ENCODE measurements around the gene ZNF625.

ZNF625 gene

DNA sequence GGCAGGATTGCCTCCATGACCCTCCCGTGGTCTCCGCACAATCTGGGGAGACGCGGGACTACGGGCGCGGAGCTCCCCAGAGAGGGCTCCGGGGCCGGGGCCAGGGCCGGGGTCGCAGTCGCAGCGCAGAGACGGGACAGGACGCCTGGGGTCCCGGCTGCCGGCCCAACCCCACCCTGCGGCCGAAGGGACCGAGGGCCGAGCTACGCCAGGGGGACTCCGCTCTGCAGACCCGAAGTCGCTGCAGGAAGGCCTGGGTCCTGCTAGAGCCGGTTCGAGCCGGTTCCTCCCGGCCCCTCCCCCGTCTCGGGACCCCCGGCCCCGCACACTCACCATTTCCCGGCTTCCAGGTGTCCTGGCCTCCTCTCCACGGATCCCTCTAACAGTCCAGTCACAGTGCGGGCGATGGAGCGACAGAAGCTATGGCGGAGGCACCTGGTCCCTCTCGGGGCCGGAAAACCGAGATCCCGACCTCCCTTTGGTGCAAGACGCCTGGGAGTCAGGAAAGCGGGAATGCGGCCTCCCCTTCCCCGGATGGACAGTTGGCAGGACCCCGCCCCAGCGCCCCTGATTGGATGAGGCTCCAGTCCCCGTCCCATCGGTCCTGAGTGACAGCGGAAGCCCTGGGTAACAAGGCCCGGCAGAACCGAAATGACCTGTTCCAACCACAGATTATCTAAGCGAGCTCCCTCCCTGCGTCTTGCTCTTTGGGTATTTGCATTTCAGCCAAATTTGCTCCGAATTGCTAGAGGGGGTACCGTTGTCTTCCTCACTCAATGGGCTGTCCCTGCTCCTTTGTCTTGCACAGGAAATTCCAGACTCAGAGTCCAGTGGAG is at the start of gene ZNF625:
Gene ZNF625, minus strand, starts transcription at position 512 of the 836 bp plus-strand sequence. Its CDS starts 176 bp downstream, at position 336.
- H3K4me1 Mint-ChIP-seq, result peaks cover 6 to 7% of the 10 kb centered on the region in 2 donors
- peaks cover 0 to 7% of the 10 kb centered on the region in 2 donors for H3K36me3 Mint-ChIP-seq
- peak; percentile 96 to 98 for ATAC-seq (replicated peaks)
- peak within 1 kb of the TSS; percentile 94 to 98 for H3K4me3 Mint-ChIP-seq
- DNase-seq, result peak; percentile 64
- H3K27me3 Mint-ChIP-seq, result no peaks in the 10 kb centered on the region
- H3K9me3 Mint-ChIP-seq, result no peaks in the 10 kb centered on the region
- peak within 1 kb of the TSS; percentile 96 for H3K27ac Mint-ChIP-seq

DNA sequence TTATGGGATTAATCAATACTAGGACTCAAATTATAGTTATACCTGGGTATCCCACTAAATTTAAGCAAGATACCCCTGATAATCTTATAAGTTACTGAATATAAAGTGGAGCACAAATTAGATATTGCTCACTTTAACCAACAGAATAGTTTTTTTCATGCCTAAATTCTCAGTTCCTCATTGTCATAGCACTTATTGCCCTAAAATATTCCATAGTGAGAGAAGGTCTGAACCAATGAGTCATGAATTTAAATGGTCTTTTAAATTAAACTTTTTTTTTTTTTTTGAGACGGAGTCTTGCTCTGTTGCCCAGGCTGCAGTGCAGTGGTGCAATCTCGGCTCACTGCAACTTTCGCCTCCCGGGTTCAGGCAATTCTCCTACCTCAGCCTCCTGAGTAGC is 48.8 kb upstream of the ZNF625 start:
- peaks cover 11 to 13% of the 10 kb centered on the region in 2 donors for H3K9me3 Mint-ChIP-seq
- DNase-seq (no peak), ATAC-seq (replicated peaks) (peak; percentile 88 to 89)
- no peak overlapping the region for H3K27ac Mint-ChIP-seq
- H3K4me3 Mint-ChIP-seq, result no peak overlapping the region
- H3K27me3 Mint-ChIP-seq, result no peaks in the 10 kb centered on the region
- peaks cover 35 to 54% of the 10 kb centered on the region in 2 donors for H3K36me3 Mint-ChIP-seq
- H3K4me1 Mint-ChIP-seq, result peaks cover 17 to 38% of the 10 kb centered on the region in 2 donors

DNA sequence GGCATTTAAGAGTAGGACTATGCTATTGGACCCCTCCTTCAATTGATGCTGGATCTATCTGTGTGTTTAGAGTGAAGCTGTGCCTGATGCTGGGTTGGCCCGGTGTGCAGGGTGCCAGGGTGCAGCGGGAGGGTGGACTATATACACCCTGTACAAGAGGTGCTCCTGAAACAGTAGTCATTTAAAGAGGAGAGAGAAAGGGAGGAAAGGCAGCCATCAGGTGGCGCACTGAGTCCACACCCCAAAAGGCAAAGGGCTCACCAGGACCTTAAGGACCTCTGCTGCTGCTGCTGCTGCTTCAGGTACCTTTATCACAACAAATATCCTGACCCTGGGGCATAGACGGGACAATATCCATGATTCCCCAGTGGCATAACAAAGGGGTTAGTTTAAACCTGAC is 45.7 kb upstream of the ZNF625 start:
- Mint-ChIP-seq H3K36me3 (peaks cover 24 to 42% of the 10 kb centered on the region in 2 donors), H3K4me1 (peaks cover 19 to 39% of the 10 kb centered on the region in 2 donors), H3K27ac (peak overlapping the region; percentile 1), H3K27me3 (no peaks in the 10 kb centered on the region), H3K9me3 (peaks cover 15 to 17% of the 10 kb centered on the region in 2 donors), H3K4me3 (no peak overlapping the region)
- ATAC-seq (replicated peaks), result peak; percentile 90 to 94
- peak; percentile 42 for DNase-seq

DNA sequence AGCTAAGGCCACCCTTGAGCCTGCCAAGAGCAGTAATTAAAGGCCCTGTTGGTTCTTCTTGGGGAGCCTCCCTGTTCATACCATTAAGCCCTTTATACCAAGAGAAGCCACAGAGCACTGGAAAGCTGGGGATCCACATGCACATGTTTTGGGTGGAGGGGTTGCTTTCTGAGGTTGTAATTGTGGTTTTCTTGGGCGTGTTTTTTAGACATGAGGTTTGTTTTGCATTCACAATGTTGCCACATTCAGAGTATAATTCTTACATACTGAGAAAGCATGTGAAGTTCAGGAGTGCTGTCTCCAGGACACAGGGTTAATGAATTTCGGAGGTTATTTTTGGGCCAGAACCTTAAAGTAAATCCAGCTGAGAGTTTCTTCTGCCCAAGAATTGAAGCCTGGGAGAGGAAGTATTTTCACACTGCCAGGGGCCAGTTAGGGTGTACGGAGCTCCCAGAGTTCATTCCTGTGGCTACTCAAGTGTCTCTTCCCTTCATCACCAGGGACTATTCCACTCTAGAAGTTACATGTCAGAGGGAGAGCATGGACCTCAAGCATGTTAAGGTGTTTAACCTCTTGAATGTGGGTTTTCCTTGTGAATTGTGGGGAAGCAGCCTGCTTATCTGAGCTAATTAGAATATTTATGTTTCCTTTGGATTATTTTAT is 43.4 kb upstream of the ZNF625 start:
- DNase-seq (no peak), ATAC-seq (replicated peaks) (no peak)
- no peak overlapping the region for H3K27ac Mint-ChIP-seq
- no peak overlapping the region for H3K4me3 Mint-ChIP-seq
- no peaks in the 10 kb centered on the region for H3K27me3 Mint-ChIP-seq
- peaks cover 24 to 42% of the 10 kb centered on the region in 2 donors for H3K4me1 Mint-ChIP-seq
- peaks cover 8 to 10% of the 10 kb centered on the region in 2 donors for H3K9me3 Mint-ChIP-seq
- H3K36me3 Mint-ChIP-seq, result peaks cover 14 to 48% of the 10 kb centered on the region in 2 donors

DNA sequence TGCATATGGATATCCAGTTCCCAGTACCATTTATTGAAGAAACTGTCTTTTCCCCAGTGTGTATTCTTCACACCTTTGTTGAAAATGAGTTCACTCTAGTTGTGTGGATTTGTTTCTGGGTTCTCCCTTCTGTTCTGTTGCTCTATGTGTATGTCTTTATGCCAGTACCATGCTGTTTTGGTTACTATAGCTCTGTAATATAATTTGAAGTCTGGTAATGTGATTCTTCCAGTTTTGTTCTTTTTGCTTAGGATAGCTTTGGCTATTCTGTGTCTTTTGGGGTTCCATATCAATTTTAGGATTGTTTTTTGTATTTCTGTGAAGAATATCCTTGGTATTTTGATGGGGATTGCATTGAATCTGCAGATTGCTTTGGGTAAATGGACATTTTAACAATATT is 41.6 kb upstream of the ZNF625 start:
- DNase-seq, result no peak
- peaks cover 10% of the 10 kb centered on the region in 2 donors for H3K9me3 Mint-ChIP-seq
- no peaks in the 10 kb centered on the region for H3K27me3 Mint-ChIP-seq
- H3K36me3 Mint-ChIP-seq, result peaks cover 21 to 58% of the 10 kb centered on the region in 2 donors
- no peak overlapping the region for H3K4me3 Mint-ChIP-seq
- no peak overlapping the region for H3K27ac Mint-ChIP-seq
- H3K4me1 Mint-ChIP-seq, result peaks cover 22 to 41% of the 10 kb centered on the region in 2 donors
- ATAC-seq (replicated peaks), result no peak

DNA sequence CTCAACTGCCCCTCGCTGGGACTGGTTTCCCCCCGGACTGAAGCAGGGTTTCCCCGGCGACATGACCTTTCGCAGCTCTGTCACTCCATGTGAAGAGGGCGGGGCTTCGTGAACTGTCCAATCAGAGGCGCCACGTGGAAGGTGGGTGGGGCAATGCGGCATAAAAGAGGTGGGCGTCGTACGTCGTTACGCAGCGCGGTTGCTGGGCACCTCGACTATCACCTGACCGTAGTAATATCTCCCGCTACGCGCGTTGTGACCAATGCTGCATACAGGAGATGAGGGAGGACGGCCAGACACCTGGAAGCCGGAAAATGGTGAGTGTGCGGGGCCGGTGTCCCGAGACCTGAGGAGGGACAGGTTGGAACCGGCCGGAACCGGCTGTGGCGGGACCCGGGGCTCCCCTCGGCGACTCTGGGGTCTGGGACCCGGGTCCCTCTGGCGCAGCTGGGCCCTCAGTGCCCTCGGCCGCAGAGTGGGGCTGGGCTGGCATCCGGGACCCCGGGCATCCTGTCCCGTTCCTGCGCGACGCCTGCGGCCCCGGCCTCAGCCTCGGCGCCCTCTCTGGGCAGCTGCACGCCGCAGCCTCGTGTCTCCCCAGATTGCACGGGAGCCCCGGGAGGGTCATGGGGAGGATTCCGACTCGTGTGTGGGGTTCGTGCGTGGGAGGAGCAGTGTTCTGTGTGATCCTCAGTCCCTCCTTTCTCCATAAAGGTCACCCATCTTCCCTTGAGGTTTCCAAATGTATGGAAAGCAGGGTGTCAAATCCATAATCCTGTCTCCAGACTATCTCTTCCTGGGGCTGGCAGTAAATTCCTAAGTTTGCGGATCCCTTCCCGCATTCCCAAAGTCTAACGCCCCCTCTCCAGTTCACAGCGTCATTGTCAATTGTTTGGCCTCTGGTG is 38.5 kb upstream of the ZNF625 start:
- peak; percentile 96 to 98 for ATAC-seq (replicated peaks)
- peak; percentile 88 for DNase-seq
- no peaks in the 10 kb centered on the region for H3K27me3 Mint-ChIP-seq
- peak overlapping the region; percentile 95 for H3K27ac Mint-ChIP-seq
- H3K4me3 Mint-ChIP-seq, result peak overlapping the region; percentile 91 to 93
- peaks cover 35 to 76% of the 10 kb centered on the region in 2 donors for H3K36me3 Mint-ChIP-seq
- peaks cover 13 to 32% of the 10 kb centered on the region in 2 donors for H3K4me1 Mint-ChIP-seq
- H3K9me3 Mint-ChIP-seq, result peaks cover 13 to 14% of the 10 kb centered on the region in 2 donors

DNA sequence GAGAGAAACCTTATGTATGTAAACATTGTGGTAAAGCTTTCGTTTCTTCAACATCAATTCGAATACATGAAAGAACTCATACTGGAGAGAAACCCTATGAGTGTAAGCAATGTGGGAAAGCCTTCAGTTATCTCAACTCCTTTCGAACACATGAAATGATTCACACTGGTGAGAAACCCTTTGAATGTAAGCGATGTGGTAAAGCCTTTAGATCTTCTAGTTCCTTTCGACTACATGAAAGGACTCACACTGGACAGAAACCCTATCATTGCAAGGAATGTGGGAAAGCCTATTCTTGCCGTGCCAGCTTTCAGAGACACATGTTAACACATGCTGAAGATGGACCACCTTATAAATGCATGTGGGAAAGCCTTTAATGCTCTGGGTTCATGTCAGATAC is 31.1 kb upstream of the ZNF625 start:
- DNase-seq (no peak), ATAC-seq (replicated peaks) (no peak)
- Mint-ChIP-seq H3K27me3 (no peaks in the 10 kb centered on the region), H3K4me1 (peaks cover 0 to 10% of the 10 kb centered on the region in 2 donors), H3K9me3 (peaks cover 20 to 28% of the 10 kb centered on the region in 2 donors), H3K27ac (no peak overlapping the region), H3K4me3 (no peak overlapping the region), H3K36me3 (peaks cover 81 to 88% of the 10 kb centered on the region in 2 donors)

DNA sequence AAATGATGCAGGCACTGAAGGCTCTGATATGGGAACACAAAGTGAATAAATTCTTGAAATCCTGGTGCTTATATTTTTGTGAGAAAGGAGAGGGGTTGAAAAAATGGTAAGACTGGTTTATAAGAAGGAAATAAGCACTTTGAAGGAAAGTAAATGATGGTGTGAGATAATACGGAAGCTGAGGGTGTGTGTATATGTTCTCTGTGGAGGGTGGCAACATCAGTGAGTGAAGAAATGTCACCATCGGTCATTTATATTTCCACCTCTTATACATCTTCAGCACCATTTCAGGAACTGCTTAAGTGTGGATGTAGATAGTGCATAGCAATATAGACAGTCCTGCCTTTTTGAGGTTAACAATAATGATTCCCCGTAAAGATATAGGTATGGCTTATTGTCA is 23.8 kb upstream of the ZNF625 start:
- H3K36me3 Mint-ChIP-seq, result peaks cover 60 to 69% of the 10 kb centered on the region in 2 donors
- H3K27me3 Mint-ChIP-seq, result no peaks in the 10 kb centered on the region
- H3K4me3 Mint-ChIP-seq, result no peak overlapping the region
- peak overlapping the region; percentile 75 for H3K27ac Mint-ChIP-seq
- peaks cover 3 to 11% of the 10 kb centered on the region in 2 donors for H3K9me3 Mint-ChIP-seq
- ATAC-seq (replicated peaks), result no peak
- no peak for DNase-seq
- H3K4me1 Mint-ChIP-seq, result peaks cover 16 to 27% of the 10 kb centered on the region in 2 donors

DNA sequence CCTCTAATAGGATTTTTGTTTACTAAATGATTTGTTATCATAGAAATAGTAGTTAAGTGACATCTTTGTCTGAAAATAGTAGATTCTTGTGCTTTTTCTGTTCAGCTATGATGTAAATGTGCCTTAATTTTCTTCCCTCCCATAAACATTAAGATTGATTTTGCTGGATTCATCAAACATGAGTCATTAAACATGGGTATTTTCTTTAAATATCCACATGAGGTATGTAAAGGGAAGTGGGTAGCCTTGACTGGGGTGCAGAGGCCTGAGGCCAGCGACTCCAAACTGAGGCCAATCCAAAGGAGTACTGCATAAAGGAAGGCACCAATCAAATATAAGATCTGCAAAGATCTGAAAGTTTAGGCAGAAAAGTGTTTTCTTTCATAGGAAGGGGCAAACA is 10.1 kb upstream of the ZNF625 start:
- Mint-ChIP-seq H3K27me3 (no peaks in the 10 kb centered on the region), H3K27ac (peak overlapping the region; percentile 20), H3K36me3 (peaks cover 22 to 38% of the 10 kb centered on the region in 2 donors), H3K4me1 (peaks cover 22 to 58% of the 10 kb centered on the region in 2 donors), H3K9me3 (no peaks in the 10 kb centered on the region), H3K4me3 (no peak overlapping the region)
- DNase-seq (no peak), ATAC-seq (replicated peaks) (no peak)

DNA sequence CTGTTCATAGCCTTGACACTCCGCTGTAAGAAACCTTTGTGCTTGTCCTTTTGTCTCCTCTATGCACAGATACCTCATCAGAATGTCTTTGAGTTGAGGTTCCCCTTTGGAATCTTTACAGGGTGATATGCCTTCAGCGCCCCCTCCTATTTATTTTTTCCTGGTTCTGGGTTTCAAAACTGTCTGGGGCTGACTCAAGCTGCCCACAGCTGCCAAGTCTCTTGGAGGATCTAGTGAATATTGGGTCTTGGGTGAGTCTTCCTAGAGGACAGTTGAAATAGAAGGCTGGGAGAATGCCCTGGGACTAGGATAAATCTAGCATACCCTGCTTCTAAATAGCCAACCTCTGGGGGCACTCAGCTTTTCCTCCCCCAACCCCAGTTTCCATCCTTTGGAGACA is 7.3 kb upstream of the ZNF625 start:
- no peak for DNase-seq
- H3K4me3 Mint-ChIP-seq, result peak overlapping the region; percentile 96 to 99
- ATAC-seq (replicated peaks), result no peak
- H3K9me3 Mint-ChIP-seq, result no peaks in the 10 kb centered on the region
- H3K36me3 Mint-ChIP-seq, result peaks cover 12 to 22% of the 10 kb centered on the region in 2 donors
- H3K27me3 Mint-ChIP-seq, result no peaks in the 10 kb centered on the region
- peaks cover 21 to 55% of the 10 kb centered on the region in 2 donors for H3K4me1 Mint-ChIP-seq
- H3K27ac Mint-ChIP-seq, result peak overlapping the region; percentile 99

DNA sequence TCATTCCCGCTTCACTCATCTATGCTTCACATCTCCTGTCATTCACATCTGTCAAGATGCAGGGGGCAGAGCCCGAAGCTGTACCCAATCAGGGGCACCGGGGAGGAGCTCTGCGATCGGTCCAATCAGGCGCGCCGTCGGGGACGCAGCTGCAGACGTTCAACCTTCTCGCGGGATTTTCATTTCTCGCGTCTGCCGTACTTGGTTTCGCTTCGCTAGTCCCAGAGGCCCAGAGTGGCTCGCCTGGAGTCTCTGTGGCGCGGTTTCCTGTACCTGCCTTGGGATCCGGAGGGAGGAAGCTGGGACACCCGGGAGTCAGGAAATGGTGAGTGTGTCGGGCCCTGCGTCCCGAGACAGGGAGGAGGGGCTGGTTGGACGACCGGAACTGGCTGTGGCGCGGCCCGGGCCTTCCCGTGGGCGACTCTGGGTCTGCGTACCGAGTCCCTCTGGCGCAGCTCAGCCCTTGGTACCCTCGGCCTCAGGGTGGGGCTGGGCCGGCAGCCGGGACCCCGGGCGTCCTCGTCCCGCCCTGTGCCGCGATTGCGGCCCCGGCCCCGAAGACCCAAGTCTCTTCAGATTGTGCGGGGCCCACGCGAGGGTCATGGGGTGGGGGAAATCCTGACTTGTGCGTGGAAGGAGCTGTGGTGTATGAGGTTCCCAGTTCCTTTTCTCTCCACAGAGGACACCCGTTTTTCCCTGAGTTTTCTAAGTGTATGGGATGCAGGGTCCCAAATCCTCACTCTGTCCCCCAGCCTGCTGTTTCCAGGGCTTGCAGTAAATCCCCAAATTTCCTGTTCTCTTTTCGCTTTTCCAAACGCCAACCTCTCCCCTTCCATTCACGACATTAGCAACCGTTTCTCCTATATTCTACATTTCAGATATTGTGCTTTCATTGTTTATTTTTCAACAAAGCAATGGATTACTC is 6.6 kb upstream of the ZNF625 start, which contains the start of gene ZNF136:
Gene ZNF136, plus strand, starts transcription at position 215 of the 925 bp plus-strand sequence. Its CDS starts 108 bp downstream, at position 323.
- DNase-seq (peak; percentile 94), ATAC-seq (replicated peaks) (peak; percentile 99)
- H3K36me3 Mint-ChIP-seq, result peaks cover 10 to 20% of the 10 kb centered on the region in 2 donors
- H3K27me3 Mint-ChIP-seq, result no peaks in the 10 kb centered on the region
- peaks cover 19 to 48% of the 10 kb centered on the region in 2 donors for H3K4me1 Mint-ChIP-seq
- no peaks in the 10 kb centered on the region for H3K9me3 Mint-ChIP-seq
- peak within 1 kb of the TSS; percentile 96 to 99 for H3K4me3 Mint-ChIP-seq
- H3K27ac Mint-ChIP-seq, result peak within 1 kb of the TSS; percentile 99

DNA sequence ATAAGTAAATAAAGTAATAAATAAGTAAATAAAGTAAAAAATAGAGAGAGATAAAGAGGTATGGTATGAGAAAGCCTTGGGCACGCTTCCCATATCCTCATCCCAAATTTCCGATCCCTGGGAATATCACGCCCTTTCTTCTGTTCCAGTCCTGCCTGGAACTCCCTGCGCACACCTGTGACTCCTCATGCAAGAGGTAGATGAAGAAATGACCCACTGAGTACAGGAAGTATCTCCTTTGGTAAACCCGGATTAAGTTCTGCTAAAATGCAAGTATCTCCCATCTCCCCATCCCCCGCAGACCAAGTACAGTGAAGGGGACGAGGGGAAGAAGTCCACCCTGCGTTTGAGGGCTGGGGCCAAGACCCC is 6.0 kb upstream of the ZNF625 start:
- no peak for DNase-seq
- peak; percentile 6 for ATAC-seq (replicated peaks)
- peak overlapping the region; percentile 99 for H3K27ac Mint-ChIP-seq
- H3K4me3 Mint-ChIP-seq, result peak overlapping the region; percentile 96 to 99
- no peaks in the 10 kb centered on the region for H3K27me3 Mint-ChIP-seq
- peaks cover 10 to 20% of the 10 kb centered on the region in 2 donors for H3K36me3 Mint-ChIP-seq
- H3K4me1 Mint-ChIP-seq, result peaks cover 19 to 47% of the 10 kb centered on the region in 2 donors
- H3K9me3 Mint-ChIP-seq, result no peaks in the 10 kb centered on the region

Data from stimulated activated naive B cell treated with anti-CD40 and anti-IgM and Interleukin-4, amounts not matched to agents 10 μg/mL and 1 μg/mL and 100 μg/mL, for 72 hours (primary cell).